Measurements from ENCODE around the gene FGF2. TPM values are rescaled to one million over a fixed set of nuclear protein-coding genes. Genes with fewer than 3 reads are reported as not detected.

The FGF2 gene
- total RNA-seq, 1 experiment from 2014 or later, result 115 TPM

DNA sequence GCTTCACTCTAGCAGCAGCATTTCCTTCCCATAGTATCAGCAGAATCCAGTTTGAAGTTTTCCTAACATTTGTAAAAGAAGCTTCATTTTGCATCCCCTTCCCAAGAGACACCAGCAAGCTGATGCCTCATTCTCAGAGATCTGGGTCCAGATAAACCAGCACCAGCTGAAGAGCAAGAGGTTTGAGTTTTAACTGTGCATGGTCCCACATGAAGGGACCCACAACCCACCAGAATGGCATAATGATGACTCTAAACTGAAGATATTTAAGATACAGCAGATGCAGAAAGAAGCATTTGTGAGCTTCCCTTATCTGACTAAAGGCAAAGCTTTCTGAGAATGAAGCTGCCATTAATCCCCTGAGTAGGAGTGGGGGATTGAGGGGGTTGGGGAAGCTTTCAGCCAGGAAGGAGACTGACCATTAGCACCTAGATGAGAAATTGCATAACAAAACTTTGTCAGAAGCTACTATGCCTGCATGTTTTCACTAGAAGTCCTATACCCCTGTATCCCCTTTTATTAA, 77.2 kb downstream of the FGF2 start:
- peak; percentile 6 for ATAC-seq
- CTCF ChIA-PET, result interaction anchor here (0.8 to 1.4 kb wide), 4 partner anchors 9 to 171 kb away, joined by 3 to 8 read pairs (median 4); partner anchors contain the start of genes BBS12 and NUDT6

DNA sequence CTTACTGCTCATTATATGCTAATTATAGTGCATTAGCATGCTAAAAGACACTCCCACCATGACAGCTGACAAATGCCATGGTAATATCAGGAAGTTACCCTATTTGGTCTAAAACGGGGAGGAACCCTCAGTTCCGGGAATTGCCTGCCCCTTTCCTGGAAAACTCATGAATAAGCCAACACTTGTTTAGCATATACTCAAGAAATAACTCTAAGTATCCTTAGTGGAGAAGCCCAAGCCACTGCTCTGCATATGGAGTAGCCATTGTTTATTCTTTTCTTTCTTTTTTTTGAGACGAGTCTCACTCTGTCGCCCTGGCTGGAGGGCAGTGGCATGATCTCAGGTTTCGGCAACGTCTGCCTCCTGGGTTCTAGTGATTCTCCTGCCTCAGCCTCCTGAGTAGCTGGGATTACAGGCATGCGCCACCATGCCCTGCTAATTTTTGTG, 80.3 kb downstream of the FGF2 start:
- Mint-ChIP-seq H3K9me3 (peaks cover 9% of the 10 kb centered on the region), H3K4me3 (no peak overlapping the region), H3K4me1 (peaks cover 29% of the 10 kb centered on the region), H3K27me3 (ENCODE audit: low read depth) (no peaks in the 10 kb centered on the region), H3K27ac (no peak overlapping the region), H3K36me3 (peaks cover 8% of the 10 kb centered on the region)
- TF ChIP-seq ZNF121 (CRISPR knock-in tag; IDR thresholded peaks at IDR 0.05) (peak; percentile 70; the same call in 1 of the 2 replicates), ATF1 (CRISPR knock-in tag; IDR thresholded peaks at IDR 0.05) (no peak)
- ATAC-seq, result no peak
- no peak for DNase-seq (ENCODE audit: low spot score)
- POLR2A ChIA-PET, result no interaction called here
- CTCF ChIA-PET, result no interaction called here

More for the DNA sequence above, 77.2 kb downstream of the FGF2 start:
- H3K4me3 Mint-ChIP-seq, result no peak overlapping the region
- no peaks in the 10 kb centered on the region for H3K27me3 Mint-ChIP-seq (ENCODE audit: low read depth)
- peaks cover 40% of the 10 kb centered on the region for H3K4me1 Mint-ChIP-seq
- peaks cover 15% of the 10 kb centered on the region for H3K9me3 Mint-ChIP-seq
- TF ChIP-seq ZNF671 (CRISPR knock-in tag; IDR thresholded peaks at IDR 0.05) (no peak), GTF2I (CRISPR knock-in tag; conservative IDR thresholded peaks at IDR 0.05) (no peak), ZNF416 (CRISPR knock-in tag; IDR thresholded peaks at IDR 0.05) (no peak), FOXJ3 (CRISPR knock-in tag; IDR thresholded peaks at IDR 0.05; ENCODE audit: borderline replicate concordance) (no peak)
- H3K27ac Mint-ChIP-seq, result peak overlapping the region; percentile 23
- H3K36me3 Mint-ChIP-seq, result peaks cover 15% of the 10 kb centered on the region
- POLR2A ChIA-PET, result interaction anchor here (0.8 to 1.2 kb wide), 3 partner anchors 18 to 171 kb away, joined by 3 read pairs; partner anchors contain the start of genes BBS12 and NUDT6
- DNase-seq (ENCODE audit: low spot score), result no peak

DNA sequence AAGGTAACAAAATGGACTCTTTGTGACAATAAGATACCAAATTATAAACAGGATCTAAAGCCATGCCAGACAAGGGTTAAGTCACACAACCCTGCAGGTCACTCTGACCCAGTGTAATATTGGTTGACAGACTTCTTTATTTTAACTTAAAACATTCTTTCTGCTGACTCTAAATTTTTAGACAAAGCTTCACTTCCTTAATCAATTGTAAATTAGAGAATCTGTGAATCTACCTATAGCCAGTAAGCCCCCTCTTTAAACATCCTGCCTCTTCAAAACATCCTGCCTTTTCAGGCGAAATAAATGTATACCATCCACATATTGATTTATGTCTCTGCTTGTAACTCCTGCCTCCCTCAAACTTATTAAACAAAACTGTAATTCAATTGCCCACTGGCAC, 81.6 kb downstream of the FGF2 start:
- no peak for TF ChIP-seq KAT7 (CRISPR knock-in tag; IDR thresholded peaks at IDR 0.05; ENCODE audit: borderline replicate concordance)
- TF ChIP-seq FOXJ3 (CRISPR knock-in tag; IDR thresholded peaks at IDR 0.05; ENCODE audit: borderline replicate concordance), result no peak
- no peak for TF ChIP-seq PRRX2 (CRISPR knock-in tag; IDR thresholded peaks at IDR 0.05)
- no peak for TF ChIP-seq ZNF263 (CRISPR knock-in tag; IDR thresholded peaks at IDR 0.05; ENCODE audit: low read depth)
- TF ChIP-seq, protein P1, sequence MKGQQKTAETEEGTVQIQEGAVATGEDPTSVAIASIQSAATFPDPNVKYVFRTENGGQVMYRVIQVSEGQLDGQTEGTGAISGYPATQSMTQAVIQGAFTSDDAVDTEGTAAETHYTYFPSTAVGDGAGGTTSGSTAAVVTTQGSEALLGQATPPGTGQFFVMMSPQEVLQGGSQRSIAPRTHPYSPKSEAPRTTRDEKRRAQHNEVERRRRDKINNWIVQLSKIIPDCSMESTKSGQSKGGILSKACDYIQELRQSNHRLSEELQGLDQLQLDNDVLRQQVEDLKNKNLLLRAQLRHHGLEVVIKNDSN (CRISPR knock-in tag; IDR thresholded peaks at IDR 0.05), result no peak
- TF ChIP-seq ATF1 (CRISPR knock-in tag; IDR thresholded peaks at IDR 0.05), result no peak
- TF ChIP-seq FOXK1 (CRISPR knock-in tag; IDR thresholded peaks at IDR 0.05), result no peak
- TF ChIP-seq SMAD3 (CRISPR knock-in tag; IDR thresholded peaks at IDR 0.05; ENCODE audit: borderline replicate concordance), result no peak
- TF ChIP-seq, protein P2, sequence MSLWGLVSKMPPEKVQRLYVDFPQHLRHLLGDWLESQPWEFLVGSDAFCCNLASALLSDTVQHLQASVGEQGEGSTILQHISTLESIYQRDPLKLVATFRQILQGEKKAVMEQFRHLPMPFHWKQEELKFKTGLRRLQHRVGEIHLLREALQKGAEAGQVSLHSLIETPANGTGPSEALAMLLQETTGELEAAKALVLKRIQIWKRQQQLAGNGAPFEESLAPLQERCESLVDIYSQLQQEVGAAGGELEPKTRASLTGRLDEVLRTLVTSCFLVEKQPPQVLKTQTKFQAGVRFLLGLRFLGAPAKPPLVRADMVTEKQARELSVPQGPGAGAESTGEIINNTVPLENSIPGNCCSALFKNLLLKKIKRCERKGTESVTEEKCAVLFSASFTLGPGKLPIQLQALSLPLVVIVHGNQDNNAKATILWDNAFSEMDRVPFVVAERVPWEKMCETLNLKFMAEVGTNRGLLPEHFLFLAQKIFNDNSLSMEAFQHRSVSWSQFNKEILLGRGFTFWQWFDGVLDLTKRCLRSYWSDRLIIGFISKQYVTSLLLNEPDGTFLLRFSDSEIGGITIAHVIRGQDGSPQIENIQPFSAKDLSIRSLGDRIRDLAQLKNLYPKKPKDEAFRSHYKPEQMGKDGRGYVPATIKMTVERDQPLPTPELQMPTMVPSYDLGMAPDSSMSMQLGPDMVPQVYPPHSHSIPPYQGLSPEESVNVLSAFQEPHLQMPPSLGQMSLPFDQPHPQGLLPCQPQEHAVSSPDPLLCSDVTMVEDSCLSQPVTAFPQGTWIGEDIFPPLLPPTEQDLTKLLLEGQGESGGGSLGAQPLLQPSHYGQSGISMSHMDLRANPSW (CRISPR knock-in tag; conservative IDR thresholded peaks at IDR 0.05; ENCODE audit: low read depth), result no peak
- TF ChIP-seq ETV6 (CRISPR knock-in tag; IDR thresholded peaks at IDR 0.05), result no peak
- TF ChIP-seq TP53 (CRISPR knock-in tag; IDR thresholded peaks at IDR 0.05), result no peak
- TF ChIP-seq, protein P3, sequence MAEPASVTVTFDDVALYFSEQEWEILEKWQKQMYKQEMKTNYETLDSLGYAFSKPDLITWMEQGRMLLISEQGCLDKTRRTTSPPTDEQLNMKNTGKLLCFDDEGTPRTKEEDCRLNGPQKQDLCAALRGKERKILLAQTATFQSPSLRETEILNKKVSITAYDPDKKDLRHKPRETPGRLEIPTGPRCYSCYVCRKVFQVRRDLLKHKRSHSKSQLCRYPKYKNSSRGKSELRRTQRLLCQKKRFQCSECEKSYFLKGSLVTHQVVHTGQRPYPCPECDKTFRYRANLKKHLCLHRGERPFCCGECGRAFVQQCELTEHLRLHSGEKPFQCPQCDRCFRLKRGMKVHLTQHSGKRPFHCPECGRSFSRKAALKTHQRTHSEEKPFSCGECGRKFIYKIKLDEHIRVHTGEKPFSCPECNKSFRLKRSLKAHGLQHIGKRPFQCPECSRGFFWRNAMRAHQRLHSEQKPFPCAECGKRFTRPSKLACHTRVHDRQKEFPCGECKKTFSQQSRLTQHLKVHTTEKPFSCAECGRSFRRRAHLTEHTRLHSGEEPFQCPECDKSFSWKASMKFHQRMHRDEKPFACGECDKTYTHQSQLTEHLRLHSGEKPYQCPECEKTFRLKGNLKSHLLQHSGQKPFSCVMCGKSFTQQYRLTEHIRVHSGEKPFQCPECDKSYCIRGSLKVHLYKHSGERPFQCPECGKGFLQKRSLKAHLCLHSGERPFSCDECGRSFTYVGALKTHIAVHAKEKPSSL (CRISPR knock-in tag; conservative IDR thresholded peaks at IDR 0.05), result no peak
- TF ChIP-seq JAZF1 (CRISPR knock-in tag; IDR thresholded peaks at IDR 0.05), result no peak
- TF ChIP-seq, protein P4, sequence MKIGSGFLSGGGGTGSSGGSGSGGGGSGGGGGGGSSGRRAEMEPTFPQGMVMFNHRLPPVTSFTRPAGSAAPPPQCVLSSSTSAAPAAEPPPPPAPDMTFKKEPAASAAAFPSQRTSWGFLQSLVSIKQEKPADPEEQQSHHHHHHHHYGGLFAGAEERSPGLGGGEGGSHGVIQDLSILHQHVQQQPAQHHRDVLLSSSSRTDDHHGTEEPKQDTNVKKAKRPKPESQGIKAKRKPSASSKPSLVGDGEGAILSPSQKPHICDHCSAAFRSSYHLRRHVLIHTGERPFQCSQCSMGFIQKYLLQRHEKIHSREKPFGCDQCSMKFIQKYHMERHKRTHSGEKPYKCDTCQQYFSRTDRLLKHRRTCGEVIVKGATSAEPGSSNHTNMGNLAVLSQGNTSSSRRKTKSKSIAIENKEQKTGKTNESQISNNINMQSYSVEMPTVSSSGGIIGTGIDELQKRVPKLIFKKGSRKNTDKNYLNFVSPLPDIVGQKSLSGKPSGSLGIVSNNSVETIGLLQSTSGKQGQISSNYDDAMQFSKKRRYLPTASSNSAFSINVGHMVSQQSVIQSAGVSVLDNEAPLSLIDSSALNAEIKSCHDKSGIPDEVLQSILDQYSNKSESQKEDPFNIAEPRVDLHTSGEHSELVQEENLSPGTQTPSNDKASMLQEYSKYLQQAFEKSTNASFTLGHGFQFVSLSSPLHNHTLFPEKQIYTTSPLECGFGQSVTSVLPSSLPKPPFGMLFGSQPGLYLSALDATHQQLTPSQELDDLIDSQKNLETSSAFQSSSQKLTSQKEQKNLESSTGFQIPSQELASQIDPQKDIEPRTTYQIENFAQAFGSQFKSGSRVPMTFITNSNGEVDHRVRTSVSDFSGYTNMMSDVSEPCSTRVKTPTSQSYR (CRISPR knock-in tag; IDR thresholded peaks at IDR 0.05), result no peak
- TF ChIP-seq RORB (CRISPR knock-in tag; IDR thresholded peaks at IDR 0.05), result no peak
- Mint-ChIP-seq H3K9me3 (peaks cover 9% of the 10 kb centered on the region), H3K27me3 (ENCODE audit: low read depth) (no peaks in the 10 kb centered on the region), H3K36me3 (peaks cover 8% of the 10 kb centered on the region), H3K27ac (no peak overlapping the region), H3K4me3 (no peak overlapping the region), H3K4me1 (peaks cover 23% of the 10 kb centered on the region)
- ChIA-PET CTCF (no interaction called here), POLR2A (no interaction called here)
- ATAC-seq (no peak), DNase-seq (ENCODE audit: low spot score) (no peak)
